ENCODE measurements around the gene KIAA0753. TPM values are rescaled to one million over a fixed set of nuclear protein-coding genes. Genes with fewer than 3 reads are reported as not detected.

KIAA0753 gene
- total and polyA plus RNA-seq, 10 of the 15 experiments (the other 5 are each of a cell fraction or from before 2014, with no cell fraction given): 2.2 to 15.2 (median 7.7) TPM

DNA sequence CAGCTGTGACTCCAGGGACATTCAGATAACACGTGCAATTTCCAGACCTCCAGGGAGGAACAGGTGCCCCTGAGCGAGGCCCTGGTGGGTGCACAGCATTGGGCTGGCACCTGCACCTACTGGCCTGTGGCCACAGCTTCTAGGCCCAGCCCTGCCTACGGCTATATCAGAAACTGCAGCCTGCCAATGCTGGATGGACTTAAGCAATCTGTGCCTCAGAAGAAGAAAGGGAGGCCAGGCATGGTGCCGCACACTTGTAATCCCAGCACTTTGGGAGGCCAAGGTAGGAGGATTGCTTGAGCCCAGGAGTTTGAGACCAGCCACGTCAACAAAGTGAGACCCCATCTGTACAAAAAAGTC, 96.5 kb downstream of the KIAA0753 start:
- Histone ChIP-seq H3K4me3 (no peak overlapping the region), H3K36me3 (ENCODE audit: control insufficient read depth in 2 of 2, insufficient read depth in 2 of 2, low read length in 1 of 2) (no peaks in the 10 kb centered on the region), H3K4me1 (ENCODE audit: control insufficient read depth, insufficient read depth, low read length) (peaks cover 14% of the 10 kb centered on the region), H3K9me3 (replicated peaks; ENCODE audit: control insufficient read depth, insufficient read depth, low read length) (no peaks in the 10 kb centered on the region; the same call in 2 of the 3 replicates), H3K79me2 (ENCODE audit: control insufficient read depth, insufficient read depth, low read length) (no peaks in the 10 kb centered on the region), H3K4me2 (ENCODE audit: control insufficient read depth, insufficient read depth) (no peak overlapping the region), H4K20me1 (ENCODE audit: control insufficient read depth, insufficient read depth) (no peaks in the 10 kb centered on the region), H2AFZ (ENCODE audit: control insufficient read depth, low read depth, low read length) (no peak overlapping the region), H3K27me3 (replicated peaks in 1 of 2; ENCODE audit: control insufficient read depth in 2 of 2, insufficient read depth in 2 of 2, low read length in 1 of 2) (no peaks in the 10 kb centered on the region), H3K27ac (ENCODE audit: control insufficient read depth, insufficient read depth) (no peak overlapping the region), H3K9ac (ENCODE audit: control insufficient read depth, insufficient read depth, low read length) (no peak overlapping the region)
- no TSS peak for BruUV-seq (replicated peaks)
- WGBS (ENCODE audit: insufficient coverage, insufficient replicate concordance, low lambda C conversion rate, missing lambda C conversion rate): 28% methylated on average over 5 of the region's 5 CpGs
- ChIA-PET POLR2A (no interaction called here), CTCF (no interaction called here), SMC1A (ENCODE audit: uncharacterized antibody, unreplicated experiment) (no interaction called here), RAD21 (ENCODE audit: unreplicated experiment) (no interaction called here)
- DNase-seq (ENCODE audit: low read depth, low spot score) (no peak), ATAC-seq (no peak), FAIRE-seq (no peak)
- intact Hi-C loops (cut with micrococcal nuclease; ENCODE audit: unreplicated experiment): no loop called here
- in situ Hi-C loops (cut with MboI): no loop called here
- TF ChIP-seq ZNF622 (IDR thresholded peaks at IDR 0.05) (no peak), GABPA (IDR thresholded peaks at IDR 0.05; ENCODE audit: low read depth) (no peak), RAD51 (IDR thresholded peaks at IDR 0.05) (no peak), ZNF24 (IDR thresholded peaks at IDR 0.05) (no peak), ESRRA (IDR thresholded peaks at IDR 0.05; ENCODE audit: low read length) (no peak), SMAD1 (IDR thresholded peaks at IDR 0.05; ENCODE audit: low read depth, partially characterized antibody) (no peak), BRCA1 (IDR thresholded peaks at IDR 0.05; ENCODE audit: low read depth, low read length) (no peak), CBX5 (IDR thresholded peaks at IDR 0.05; ENCODE audit: low read depth) (no peak), STAT1 (conservative IDR thresholded peaks at IDR 0.05) (no peak)
- TF ChIP-seq, protein P1, sequence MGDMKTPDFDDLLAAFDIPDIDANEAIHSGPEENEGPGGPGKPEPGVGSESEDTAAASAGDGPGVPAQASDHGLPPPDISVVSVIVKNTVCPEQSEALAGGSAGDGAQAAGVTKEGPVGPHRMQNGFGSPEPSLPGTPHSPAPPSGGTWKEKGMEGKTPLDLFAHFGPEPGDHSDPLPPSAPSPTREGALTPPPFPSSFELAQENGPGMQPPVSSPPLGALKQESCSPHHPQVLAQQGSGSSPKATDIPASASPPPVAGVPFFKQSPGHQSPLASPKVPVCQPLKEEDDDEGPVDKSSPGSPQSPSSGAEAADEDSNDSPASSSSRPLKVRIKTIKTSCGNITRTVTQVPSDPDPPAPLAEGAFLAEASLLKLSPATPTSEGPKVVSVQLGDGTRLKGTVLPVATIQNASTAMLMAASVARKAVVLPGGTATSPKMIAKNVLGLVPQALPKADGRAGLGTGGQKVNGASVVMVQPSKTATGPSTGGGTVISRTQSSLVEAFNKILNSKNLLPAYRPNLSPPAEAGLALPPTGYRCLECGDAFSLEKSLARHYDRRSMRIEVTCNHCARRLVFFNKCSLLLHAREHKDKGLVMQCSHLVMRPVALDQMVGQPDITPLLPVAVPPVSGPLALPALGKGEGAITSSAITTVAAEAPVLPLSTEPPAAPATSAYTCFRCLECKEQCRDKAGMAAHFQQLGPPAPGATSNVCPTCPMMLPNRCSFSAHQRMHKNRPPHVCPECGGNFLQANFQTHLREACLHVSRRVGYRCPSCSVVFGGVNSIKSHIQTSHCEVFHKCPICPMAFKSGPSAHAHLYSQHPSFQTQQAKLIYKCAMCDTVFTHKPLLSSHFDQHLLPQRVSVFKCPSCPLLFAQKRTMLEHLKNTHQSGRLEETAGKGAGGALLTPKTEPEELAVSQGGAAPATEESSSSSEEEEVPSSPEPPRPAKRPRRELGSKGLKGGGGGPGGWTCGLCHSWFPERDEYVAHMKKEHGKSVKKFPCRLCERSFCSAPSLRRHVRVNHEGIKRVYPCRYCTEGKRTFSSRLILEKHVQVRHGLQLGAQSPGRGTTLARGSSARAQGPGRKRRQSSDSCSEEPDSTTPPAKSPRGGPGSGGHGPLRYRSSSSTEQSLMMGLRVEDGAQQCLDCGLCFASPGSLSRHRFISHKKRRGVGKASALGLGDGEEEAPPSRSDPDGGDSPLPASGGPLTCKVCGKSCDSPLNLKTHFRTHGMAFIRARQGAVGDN (IDR thresholded peaks at IDR 0.05): no peak
